ENCODE measurements around the gene RTL5.

GRCh38 chrX:72159769-72160168, 28.1 kb upstream of the RTL5 start:
- TF ChIP-seq PPARA (CRISPR knock-in tag; IDR thresholded peaks at IDR 0.05; ENCODE audit: borderline replicate concordance): no peak
- TF ChIP-seq PATZ1 (CRISPR knock-in tag; IDR thresholded peaks at IDR 0.05; ENCODE audit: borderline replicate concordance): no peak
- TF ChIP-seq ZFP3 (CRISPR knock-in tag; IDR thresholded peaks at IDR 0.05): no peak
